ENCODE measurements around the gene NDST1. TPM values are rescaled to one million over a fixed set of nuclear protein-coding genes. Genes with fewer than 3 reads are reported as not detected.
"Not testable (repeated sequence)": the region's sequence is repeated elsewhere in the genome, so short reads cannot be mapped to it uniquely, and the experiment has no call there.

The NDST1 gene
- total RNA-seq, 2 experiments from 2014 or later = 1.1 to 1.6 TPM

DNA sequence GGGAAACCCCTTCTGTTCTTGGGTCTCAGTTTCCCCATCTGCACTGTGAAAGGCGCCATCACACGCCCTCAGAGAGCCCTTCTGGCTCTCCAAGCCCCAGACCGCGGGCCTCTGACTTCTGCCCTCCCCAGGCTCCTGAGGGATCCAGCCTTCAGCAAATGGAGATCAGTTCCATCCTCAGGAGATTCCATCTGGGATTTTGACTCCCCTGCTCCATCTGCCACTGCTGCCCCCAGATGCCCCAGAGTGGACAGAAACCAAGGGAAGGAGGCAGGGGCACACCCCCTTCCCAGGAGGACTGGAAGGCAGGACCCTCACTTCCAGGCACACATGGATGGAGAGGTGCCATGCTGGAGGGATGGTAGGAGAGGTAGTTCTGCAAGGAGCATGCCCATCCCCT lies 39.7 kb upstream of the NDST1 start:
- Mint-ChIP-seq H3K27me3 (no peaks in the 10 kb centered on the region), H3K27ac (no peak overlapping the region), H3K4me1 (ENCODE audit: low read depth) (no peaks in the 10 kb centered on the region), H3K9me3 (no peaks in the 10 kb centered on the region), H3K36me3 (ENCODE audit: low read depth) (no peaks in the 10 kb centered on the region), H3K4me3 (no peak overlapping the region)
- no peak for ATAC-seq (ENCODE audit: poor library complexity)
- Histone ChIP-seq H3K9me3 (ENCODE audit: control insufficient read depth in 1 of 2, insufficient read depth in 1 of 2, low read length in 2 of 2) (no peaks in the 10 kb centered on the region), H3K27me3 (ENCODE audit: control insufficient read depth in 1 of 2, insufficient read depth in 2 of 2, low read length in 2 of 2) (no peaks in the 10 kb centered on the region), H3K4me3 (ENCODE audit: low read length) (no peak overlapping the region), H3K36me3 (ENCODE audit: insufficient read depth, low read length) (no peaks in the 10 kb centered on the region), H3K4me1 (ENCODE audit: insufficient read depth, low read length) (no peaks in the 10 kb centered on the region), H3K27ac (ENCODE audit: low read depth in 1 of 2, low read length in 2 of 2) (no peak overlapping the region)
- TF ChIP-seq, protein P1, sequence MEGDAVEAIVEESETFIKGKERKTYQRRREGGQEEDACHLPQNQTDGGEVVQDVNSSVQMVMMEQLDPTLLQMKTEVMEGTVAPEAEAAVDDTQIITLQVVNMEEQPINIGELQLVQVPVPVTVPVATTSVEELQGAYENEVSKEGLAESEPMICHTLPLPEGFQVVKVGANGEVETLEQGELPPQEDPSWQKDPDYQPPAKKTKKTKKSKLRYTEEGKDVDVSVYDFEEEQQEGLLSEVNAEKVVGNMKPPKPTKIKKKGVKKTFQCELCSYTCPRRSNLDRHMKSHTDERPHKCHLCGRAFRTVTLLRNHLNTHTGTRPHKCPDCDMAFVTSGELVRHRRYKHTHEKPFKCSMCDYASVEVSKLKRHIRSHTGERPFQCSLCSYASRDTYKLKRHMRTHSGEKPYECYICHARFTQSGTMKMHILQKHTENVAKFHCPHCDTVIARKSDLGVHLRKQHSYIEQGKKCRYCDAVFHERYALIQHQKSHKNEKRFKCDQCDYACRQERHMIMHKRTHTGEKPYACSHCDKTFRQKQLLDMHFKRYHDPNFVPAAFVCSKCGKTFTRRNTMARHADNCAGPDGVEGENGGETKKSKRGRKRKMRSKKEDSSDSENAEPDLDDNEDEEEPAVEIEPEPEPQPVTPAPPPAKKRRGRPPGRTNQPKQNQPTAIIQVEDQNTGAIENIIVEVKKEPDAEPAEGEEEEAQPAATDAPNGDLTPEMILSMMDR (IDR thresholded peaks at IDR 0.05) = no peak
- POLR2A ChIA-PET = interaction anchor here (0.6 kb wide), 1 partner anchor 58 kb away, joined by 3 read pairs; no protein-coding TSS in a partner anchor
- intact Hi-C loops (cut with DNase I, micrococcal nuclease) = no loop called here
- CTCF ChIA-PET = no interaction called here
- DNase-seq = no peak

DNA sequence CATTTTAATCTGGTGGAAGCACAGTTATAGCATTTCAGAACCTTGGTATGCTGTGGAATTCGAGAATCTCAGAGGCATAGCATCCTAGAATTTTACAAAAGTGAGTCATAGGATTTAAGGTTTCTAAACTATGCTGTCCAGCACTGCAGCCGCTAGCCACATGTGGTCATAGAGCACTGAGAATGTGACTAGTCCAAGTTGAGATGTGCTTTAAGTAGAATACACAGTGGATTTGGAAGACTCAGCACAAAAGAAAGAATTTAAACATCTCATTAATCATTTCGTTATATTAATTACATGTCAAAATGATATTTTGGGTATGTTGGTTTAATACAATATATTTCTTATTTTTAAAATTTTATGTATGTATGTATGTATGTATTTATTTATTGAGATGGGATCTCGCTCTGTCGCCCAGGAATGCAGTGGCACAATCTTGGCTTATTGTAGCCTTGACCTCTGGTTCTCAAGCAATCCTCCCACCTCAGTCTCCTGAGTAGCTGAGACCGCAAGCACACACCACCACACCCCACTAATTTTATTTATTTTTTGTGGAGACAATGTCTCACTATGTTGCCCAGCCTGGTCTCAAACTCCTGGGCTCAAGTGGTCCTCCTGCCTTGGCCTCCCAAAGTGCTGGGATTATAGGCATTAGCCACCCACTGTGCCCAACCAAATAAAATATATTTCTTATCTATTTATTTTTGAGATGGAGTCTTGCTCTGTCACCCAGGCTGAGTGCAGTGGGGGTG lies 38.0 kb upstream of the NDST1 start:
- Histone ChIP-seq H3K4me1 (ENCODE audit: insufficient read depth, low read length) (no peaks in the 10 kb centered on the region), H3K36me3 (ENCODE audit: insufficient read depth, low read length) (no peaks in the 10 kb centered on the region), H3K9me3 (ENCODE audit: control insufficient read depth in 1 of 2, insufficient read depth in 1 of 2, low read length in 2 of 2) (no peaks in the 10 kb centered on the region), H3K27ac (ENCODE audit: low read depth in 1 of 2, low read length in 2 of 2) (no peak overlapping the region), H3K4me3 (ENCODE audit: low read length) (no peak overlapping the region), H3K27me3 (ENCODE audit: control insufficient read depth in 1 of 2, insufficient read depth in 2 of 2, low read length in 2 of 2) (no peaks in the 10 kb centered on the region)
- TF ChIP-seq, protein P1 (IDR thresholded peaks at IDR 0.05) = no peak
- H3K27ac Mint-ChIP-seq = no peak overlapping the region
- CTCF ChIA-PET = no interaction called here
- H3K4me3 Mint-ChIP-seq = no peak overlapping the region
- no peaks in the 10 kb centered on the region for H3K36me3 Mint-ChIP-seq (ENCODE audit: low read depth)
- H3K4me1 Mint-ChIP-seq (ENCODE audit: low read depth) = no peaks in the 10 kb centered on the region
- intact Hi-C loops (cut with DNase I, micrococcal nuclease) = no loop called here
- H3K27me3 Mint-ChIP-seq = no peaks in the 10 kb centered on the region
- DNase-seq = no peak
- POLR2A ChIA-PET = no interaction called here
- no peak for ATAC-seq (ENCODE audit: poor library complexity)
- no peaks in the 10 kb centered on the region for H3K9me3 Mint-ChIP-seq

DNA sequence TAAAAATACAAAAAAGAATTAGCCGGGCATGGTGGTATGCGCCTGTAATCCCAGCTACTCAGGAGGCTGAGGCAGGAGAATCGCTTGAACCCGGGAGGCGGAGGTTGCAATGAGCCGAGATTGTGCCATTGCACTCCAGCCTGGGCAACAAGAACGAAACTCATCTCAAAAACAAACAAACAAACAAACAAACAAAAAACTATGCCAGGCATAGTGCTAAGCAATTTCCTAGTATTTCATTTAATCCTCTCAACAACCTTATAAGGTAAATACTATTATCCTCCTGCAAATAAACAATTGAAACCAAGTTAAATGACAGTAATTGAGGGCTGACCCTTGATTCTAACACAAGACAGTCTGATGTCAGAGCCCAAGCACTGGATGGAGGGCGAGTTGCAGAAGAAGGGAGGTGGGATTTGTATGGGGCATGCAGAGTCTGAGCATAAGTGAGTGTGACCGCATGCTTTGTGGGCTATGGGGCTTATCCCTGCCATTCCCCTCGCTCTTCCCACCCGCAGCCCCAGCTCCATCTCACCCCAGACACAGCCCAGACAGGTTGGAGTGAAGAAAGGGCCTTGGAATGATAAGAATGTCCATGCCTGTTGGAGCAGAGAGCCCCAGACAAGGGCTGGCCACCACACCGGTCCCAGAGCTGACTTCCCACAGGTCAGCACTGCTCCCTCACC lies 34.1 kb upstream of the NDST1 start:
- DNase-seq = no peak
- intact Hi-C loops (cut with DNase I, micrococcal nuclease) = no loop called here
- no peak overlapping the region for H3K4me3 Mint-ChIP-seq
- no peak overlapping the region for H3K27ac Mint-ChIP-seq
- H3K9me3 Mint-ChIP-seq = no peaks in the 10 kb centered on the region
- TF ChIP-seq, protein P1 (IDR thresholded peaks at IDR 0.05) = no peak
- H3K4me3 ChIP-seq (ENCODE audit: low read length) = no peak overlapping the region
- no peaks in the 10 kb centered on the region for H3K4me1 ChIP-seq (ENCODE audit: insufficient read depth, low read length)
- H3K27me3 Mint-ChIP-seq = no peaks in the 10 kb centered on the region
- H3K9me3 ChIP-seq (ENCODE audit: control insufficient read depth in 1 of 2, insufficient read depth in 1 of 2, low read length in 2 of 2) = no peaks in the 10 kb centered on the region
- no peaks in the 10 kb centered on the region for H3K4me1 Mint-ChIP-seq (ENCODE audit: low read depth)
- ATAC-seq (ENCODE audit: poor library complexity) = no peak
- ChIA-PET CTCF (interaction anchor here (0.7 kb wide), 1 partner anchor 741 kb away, joined by 3 read pairs; no protein-coding TSS in a partner anchor), POLR2A (no interaction called here)
- no peaks in the 10 kb centered on the region for H3K36me3 ChIP-seq (ENCODE audit: insufficient read depth, low read length)
- H3K27me3 ChIP-seq (ENCODE audit: control insufficient read depth in 1 of 2, insufficient read depth in 2 of 2, low read length in 2 of 2) = no peaks in the 10 kb centered on the region
- no peaks in the 10 kb centered on the region for H3K36me3 Mint-ChIP-seq (ENCODE audit: low read depth)
- no peak overlapping the region for H3K27ac ChIP-seq (ENCODE audit: low read depth in 1 of 2, low read length in 2 of 2)

DNA sequence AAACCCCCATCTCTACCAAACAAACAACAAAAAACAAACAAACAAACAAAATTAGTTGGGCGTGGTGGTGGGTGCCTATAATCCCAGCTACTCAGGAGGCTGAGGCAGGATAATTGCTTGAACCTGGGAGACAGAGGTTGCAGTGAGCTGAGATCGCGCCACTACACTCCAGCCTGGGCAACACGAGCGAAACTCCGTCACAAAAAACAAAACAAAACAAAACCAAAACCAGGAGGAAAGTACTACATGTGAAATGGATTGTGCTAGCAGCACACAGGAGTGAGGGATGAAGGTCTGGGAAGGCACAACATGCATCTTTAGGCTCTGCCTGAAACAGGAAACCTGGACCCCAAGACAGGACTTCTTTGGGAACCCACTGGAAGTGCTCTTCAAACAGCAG lies 31.4 kb upstream of the NDST1 start:
- H3K9me3 Mint-ChIP-seq; H3K27ac ChIP-seq (ENCODE audit: low read depth in 1 of 2, low read length in 2 of 2); H3K36me3 ChIP-seq (ENCODE audit: insufficient read depth, low read length); H3K4me3 ChIP-seq (ENCODE audit: low read length); H3K9me3 ChIP-seq (ENCODE audit: control insufficient read depth in 1 of 2, insufficient read depth in 1 of 2, low read length in 2 of 2); H3K27me3 ChIP-seq (ENCODE audit: control insufficient read depth in 1 of 2, insufficient read depth in 2 of 2, low read length in 2 of 2); H3K36me3 Mint-ChIP-seq (ENCODE audit: low read depth); H3K4me3 Mint-ChIP-seq; POLR2A ChIA-PET; CTCF ChIA-PET; intact Hi-C loops (cut with DNase I, micrococcal nuclease); H3K27me3 Mint-ChIP-seq; ATAC-seq (ENCODE audit: poor library complexity); DNase-seq; H3K27ac Mint-ChIP-seq; H3K4me1 Mint-ChIP-seq (ENCODE audit: low read depth); H3K4me1 ChIP-seq (ENCODE audit: insufficient read depth, low read length): not testable (repeated sequence)

Measured in CD4-positive, alpha-beta T cell (primary cell).